Posterior cingulate gyrus (tissue), 11 donors: ENCODE measurements around the gene SUSD3.

Experiments used
- DNase-seq, 10 donors: peaks; one replicate each; pipeline versions ENCODE4 v3.0.0 to v3.0.0-alpha.2; 2020 to 2021; ENCODE audit warnings: mixed read lengths in 3 of 10
- intact Hi-C: fragments of 100-400 bp; cut with DNase I; formaldehyde crosslinking; loops from one replicate; pipeline ENCODE4 v1.15.1; 2023

Gene SUSD3

GRCh38 chr9:93027750-93028149, 30.8 kb upstream of the SUSD3 start:
- no peak for DNase-seq
- intact Hi-C loops: no loop called here

GRCh38 chr9:93028448-93029006, 30.0 kb upstream of the SUSD3 start:
- DNase-seq: no peak
- intact Hi-C loops: no loop called here

DNA sequence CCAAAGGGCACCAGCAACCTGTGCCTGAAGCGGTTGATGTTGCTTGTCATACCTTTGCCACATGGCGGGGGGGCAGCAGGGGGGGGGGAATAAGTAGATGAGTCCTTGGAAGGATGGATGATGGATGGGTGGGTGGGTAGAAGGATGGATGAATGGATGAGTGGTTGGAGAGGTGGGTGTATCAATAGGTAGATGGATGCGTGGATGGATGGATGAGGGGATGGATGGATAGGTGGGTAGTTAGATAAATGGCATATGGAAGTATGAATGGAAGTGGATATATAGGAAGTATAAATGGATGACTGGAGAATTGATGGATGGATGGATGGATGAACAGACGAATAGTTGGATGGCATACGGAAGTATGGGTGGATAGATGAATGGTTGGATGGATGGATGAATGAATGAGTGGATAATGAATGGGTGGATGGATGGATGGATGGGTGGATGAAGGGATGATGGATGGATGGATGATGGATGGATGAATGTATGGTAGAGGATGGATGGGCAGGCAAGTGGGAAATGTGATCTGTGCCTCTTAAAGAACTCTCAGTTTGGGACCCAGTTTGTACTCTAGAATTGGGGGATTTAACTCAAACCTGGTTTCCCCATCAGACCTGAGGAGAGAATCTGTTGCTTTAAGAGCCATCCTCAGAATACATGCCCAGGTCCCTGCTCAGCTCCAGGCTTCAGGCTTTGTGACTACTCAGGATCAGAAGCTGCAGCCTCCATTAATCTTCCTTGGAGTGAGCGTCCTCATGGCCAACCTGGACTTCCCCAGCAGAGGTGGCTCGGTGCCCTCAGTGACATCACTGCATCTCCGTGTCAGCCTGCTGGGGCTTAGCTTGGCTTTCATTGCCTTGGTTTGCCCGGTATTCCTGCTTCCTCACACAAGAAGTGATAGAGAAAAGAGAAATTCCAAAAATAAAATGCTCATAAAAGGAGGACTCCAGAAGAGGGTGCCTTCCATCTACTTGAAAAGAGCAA, 27.6 kb upstream of the SUSD3 start:
- intact Hi-C loops: no loop called here
- peak in 1 of 10 donors; percentile 64 for DNase-seq

GRCh38 chr9:93031629-93032430, 26.7 kb upstream of the SUSD3 start:
- intact Hi-C loops: no loop called here
- peak in 5 of 10 donors; percentile 25 to 84 (median 58) for DNase-seq

DNA sequence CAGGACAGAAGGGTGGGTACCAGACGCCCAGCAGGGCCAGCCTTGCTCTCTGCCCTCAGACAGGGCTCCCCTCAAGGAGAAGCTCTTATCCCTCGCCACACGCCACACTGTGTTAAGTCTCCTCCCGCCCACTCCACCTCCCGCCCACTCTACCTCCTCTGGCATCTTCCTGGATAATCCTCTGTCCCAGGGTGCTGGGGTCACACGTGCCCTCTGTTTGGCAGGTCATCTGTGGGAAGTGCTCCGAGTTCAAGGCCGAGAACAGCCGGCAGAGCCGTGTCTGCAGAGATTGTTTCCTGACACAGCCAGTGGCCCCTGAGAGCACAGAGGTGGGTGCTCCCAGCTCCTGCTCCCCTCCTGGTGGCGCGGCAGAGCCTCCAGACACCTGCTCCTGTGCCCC, 26.0 kb upstream of the SUSD3 start:
- intact Hi-C loops: no loop called here
- DNase-seq: peak in 1 of 10 donors; percentile 77

- intact Hi-C loops: no loop called here
- DNase-seq: no peak
These were observed 25.0 kb upstream of the SUSD3 start for GRCh38 chr9:93033531-93033930.

DNA sequence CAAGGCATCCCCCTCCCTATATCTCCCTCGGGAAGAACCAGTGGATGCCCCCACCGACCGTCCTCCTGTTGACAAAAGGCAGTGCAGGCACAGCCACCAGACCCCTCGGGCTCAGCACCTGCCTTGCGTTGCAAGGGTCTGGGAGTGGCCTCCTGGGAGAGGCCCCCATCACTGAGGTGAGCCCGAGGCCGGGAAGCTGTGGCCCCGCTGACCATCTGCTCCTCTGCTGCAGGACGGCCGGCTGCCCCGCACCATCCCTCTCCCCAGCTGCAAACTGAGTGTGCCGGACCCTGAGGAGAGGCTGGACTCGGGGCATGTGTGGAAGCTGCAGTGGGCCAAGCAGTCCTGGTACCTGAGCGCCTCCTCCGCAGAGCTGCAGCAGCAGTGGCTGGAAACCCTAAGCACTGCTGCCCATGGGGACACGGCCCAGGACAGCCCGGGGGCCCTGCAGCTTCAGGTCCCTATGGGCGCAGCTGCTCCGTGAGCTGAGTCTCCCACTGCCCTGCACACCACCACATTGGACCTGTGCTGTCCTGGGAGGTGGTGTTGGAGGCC, 23.3 kb upstream of the SUSD3 start:
- DNase-seq: peak in 1 of 10 donors; percentile 77
- intact Hi-C loops: no loop called here

DNA sequence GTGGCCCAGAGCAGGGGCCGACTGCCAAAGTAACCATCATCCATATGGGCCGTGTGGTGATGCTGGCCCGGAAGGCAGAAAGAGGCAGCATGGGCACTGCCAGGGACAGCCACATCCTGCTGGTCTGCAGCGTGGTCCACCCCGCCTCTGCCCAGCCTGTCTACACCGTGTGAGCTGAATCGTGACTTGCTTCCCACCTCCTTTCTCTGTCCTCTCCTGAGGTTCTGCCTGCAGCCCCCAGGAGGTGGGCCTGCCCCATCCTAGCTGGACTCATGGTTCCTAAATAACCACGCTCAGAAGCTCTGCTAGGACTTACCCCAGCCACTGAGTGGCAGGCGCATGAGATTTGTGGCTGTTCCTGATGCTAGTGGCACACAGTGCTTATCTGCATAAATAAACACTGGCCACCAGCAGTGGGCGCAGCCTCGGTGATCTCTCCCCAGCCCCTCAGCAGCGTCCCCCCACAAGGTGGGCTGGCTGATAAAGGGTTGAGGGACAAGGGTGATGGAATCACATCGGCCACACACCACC, 22.6 kb upstream of the SUSD3 start:
- peak in 1 of 10 donors; percentile 76 for DNase-seq
- intact Hi-C loops: no loop called here

GRCh38 chr9:93036887-93037475, 21.5 kb upstream of the SUSD3 start:
- intact Hi-C loops: no loop called here
- DNase-seq: no peak

GRCh38 chr9:93037476-93037971, 21.0 kb upstream of the SUSD3 start:
- intact Hi-C loops: no loop called here
- peak in 1 of 10 donors; percentile 80 for DNase-seq

GRCh38 chr9:93038918-93039317, 19.6 kb upstream of the SUSD3 start:
- intact Hi-C loops: no loop called here

GRCh38 chr9:93039456-93039855, 19.0 kb upstream of the SUSD3 start:
- intact Hi-C loops: no loop called here
- no peak for DNase-seq

More at GRCh38 chr9:93038918-93039317, 19.6 kb upstream of the SUSD3 start:
- peak in 1 of 10 donors; percentile 68 for DNase-seq

DNA sequence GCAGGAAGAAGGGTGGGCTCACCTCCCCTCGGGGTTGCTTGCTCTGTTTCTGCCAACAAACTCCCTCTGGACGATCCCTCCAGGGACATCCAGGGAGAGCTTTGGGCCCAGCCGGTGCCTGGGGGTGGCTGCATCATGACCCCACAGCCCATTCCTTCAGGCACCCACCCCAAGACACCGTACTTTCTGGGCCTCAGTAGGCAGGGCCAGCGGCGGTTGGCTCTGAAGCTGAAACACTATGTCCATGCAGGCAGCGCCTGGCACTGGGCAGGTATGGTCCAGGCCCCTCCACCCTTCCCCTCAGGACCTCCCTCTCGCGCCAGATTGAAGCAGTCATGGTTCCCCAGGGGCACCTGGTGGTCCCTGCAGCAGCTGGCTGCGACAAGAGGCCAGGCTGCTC, 18.5 kb upstream of the SUSD3 start:
- no peak for DNase-seq
- intact Hi-C loops: no loop called here

GRCh38 chr9:93040409-93040808, 18.1 kb upstream of the SUSD3 start:
- intact Hi-C loops: no loop called here

DNA sequence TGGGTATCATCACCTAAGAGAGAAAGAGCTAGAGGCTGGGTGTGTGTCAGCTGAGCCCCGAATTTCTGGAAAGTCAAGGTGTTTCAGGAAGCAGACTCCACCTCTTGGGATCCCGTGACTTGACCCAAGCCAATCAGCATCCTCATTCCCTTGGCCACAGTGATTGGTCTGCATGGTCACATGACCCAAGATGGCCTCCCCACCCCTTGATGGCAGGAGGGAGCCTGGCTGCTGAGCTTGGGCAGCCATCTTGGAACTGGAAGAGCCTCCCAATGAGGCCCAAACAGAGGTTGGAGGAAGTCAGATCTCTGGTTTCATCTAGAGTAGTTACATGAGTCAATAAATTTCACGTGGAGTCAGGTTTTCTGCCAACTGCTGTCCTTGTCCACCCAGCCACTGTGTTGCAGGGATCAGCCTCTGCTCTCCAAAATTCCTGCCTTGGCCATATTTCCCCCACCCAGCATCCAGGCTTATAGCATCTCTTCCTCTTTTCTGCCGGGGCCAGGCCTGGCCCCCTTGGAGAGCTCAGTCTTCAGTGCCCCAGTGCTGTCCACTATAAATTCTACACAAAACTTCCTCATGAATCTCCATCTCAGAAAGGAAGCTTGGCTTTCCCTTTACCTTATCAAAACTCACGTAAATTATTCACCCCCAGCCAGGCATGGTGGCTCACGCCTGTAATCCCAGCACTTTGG, 17.2 kb upstream of the SUSD3 start:
- DNase-seq: no peak
- intact Hi-C loops: no loop called here

More at GRCh38 chr9:93040409-93040808, 18.1 kb upstream of the SUSD3 start:
- peak in 1 of 10 donors; percentile 73 for DNase-seq

DNA sequence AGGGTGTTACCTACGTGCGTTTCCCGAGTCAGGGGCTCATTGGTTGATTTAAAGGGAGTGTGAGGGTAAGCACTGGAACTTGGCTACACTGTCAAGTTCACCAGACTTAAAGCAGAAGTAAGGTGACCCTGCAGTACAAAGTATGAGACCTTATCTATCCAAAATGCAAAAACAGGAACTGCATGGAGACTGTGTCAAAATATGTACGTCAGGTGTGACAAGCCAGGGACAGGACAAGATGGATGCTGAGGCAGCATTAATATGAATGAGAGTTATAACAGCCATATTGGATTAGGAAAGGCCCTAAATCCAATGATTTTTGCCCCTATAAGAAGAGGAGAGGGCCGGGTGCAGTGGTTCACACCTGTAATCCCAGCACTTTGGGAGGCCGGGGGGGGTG, 15.4 kb upstream of the SUSD3 start:
- intact Hi-C loops: no loop called here
- no peak for DNase-seq

DNA sequence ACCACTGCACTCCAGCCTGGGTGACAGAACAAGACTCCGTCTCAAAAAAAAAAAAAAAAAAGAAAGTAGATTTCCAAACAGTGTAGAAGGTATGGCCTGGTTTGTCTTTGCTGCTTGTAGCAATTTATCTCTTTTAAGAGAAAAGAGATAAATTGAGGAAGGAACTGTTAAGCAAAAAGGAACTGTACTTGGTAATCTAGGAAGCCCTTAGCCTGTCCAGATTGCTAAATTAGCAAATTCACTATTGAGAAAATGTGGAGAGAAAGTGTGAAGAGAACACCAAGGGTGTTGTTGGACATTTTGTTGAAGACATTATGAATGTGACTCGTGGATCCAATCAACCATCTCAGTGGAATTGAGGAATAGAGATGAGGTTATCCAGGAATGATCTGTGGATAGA, 13.0 kb upstream of the SUSD3 start:
- no peak for DNase-seq
- intact Hi-C loops: no loop called here

GRCh38 chr9:93048566-93049448, 9.7 kb upstream of the SUSD3 start:
- DNase-seq: peak in 2 of 10 donors; percentile 8 to 55
- intact Hi-C loops: no loop called here
